DOHH2 (cell line): ENCODE data around the gene HYAL2.

Experiments
- H3F3A ChIP-seq: fragments of 200-600 bp; sonication (generic), shearing (Covaris generic); 2 replicates; pipeline ENCODE4 v1.6.0; 2016; ENCODE audit warnings: antibody characterized with exemption, mild to moderate bottlenecking; ENCODE audit not compliant: control insufficient read depth, insufficient read depth
- H3K27ac ChIP-seq: fragments of 200-600 bp; sonication (generic); 2 replicates; pipeline ENCODE4 v1.5.1; 2014; ENCODE audit warnings: low read depth, mild to moderate bottlenecking, low read length, moderate library complexity
- H3K27me3 ChIP-seq: fragments of 200-600 bp; sonication (generic); 2 replicates; pipeline ENCODE4 v1.6.1; 2014; ENCODE audit warnings: mild to moderate bottlenecking, low read length, mixed read lengths; ENCODE audit not compliant: control insufficient read depth
- H3K36me3 ChIP-seq: fragments of 200-600 bp; sonication (generic); 2 replicates; pipeline ENCODE4 v1.6.1; 2014; ENCODE audit warnings: mild to moderate bottlenecking, low read length, moderate library complexity, mixed read lengths; ENCODE audit not compliant: control insufficient read depth
- H3K4me1 ChIP-seq: fragments of 200-600 bp; sonication (generic); 2 replicates; pipeline ENCODE4 v1.6.1; 2014; ENCODE audit warnings: mild to moderate bottlenecking, low read length, mixed read lengths; ENCODE audit not compliant: control insufficient read depth
- H3K4me2 ChIP-seq: fragments of 200-600 bp; sonication (generic); 2 replicates; pipeline ENCODE4 v1.6.0; 2014; ENCODE audit warnings: mild to moderate bottlenecking, low read length, moderate library complexity
- H3K4me3 ChIP-seq: fragments of 200-600 bp; sonication (generic); 2 replicates; pipeline ENCODE4 v1.5.1; 2014; ENCODE audit warnings: mild to moderate bottlenecking, low read length, mixed read lengths
- H3K79me2 ChIP-seq: fragments of 200-600 bp; sonication (generic); 2 replicates; pipeline ENCODE4 v1.6.1; 2014; ENCODE audit warnings: mild to moderate bottlenecking, low read length, mixed read lengths; ENCODE audit not compliant: control insufficient read depth
- H3K9me2 ChIP-seq: fragments of 200-600 bp; sonication (generic); replicated peaks from 2 replicates; pipeline ENCODE4 v1.6.1; 2014; ENCODE audit warnings: mild to moderate bottlenecking, low read length, mixed read lengths; ENCODE audit not compliant: control insufficient read depth
- H3K9me3 ChIP-seq: fragments of 200-600 bp; sonication (generic); 2 replicates; pipeline ENCODE4 v1.6.1; 2014; ENCODE audit warnings: antibody characterized with exemption, low read length, mixed read lengths; ENCODE audit not compliant: control insufficient read depth, insufficient read depth
- H4K20me1 ChIP-seq: fragments of 200-600 bp; sonication (generic); 2 replicates; pipeline ENCODE4 v1.6.0; 2014; ENCODE audit warnings: low read depth, mild to moderate bottlenecking, antibody characterized with exemption, low read length, moderate library complexity; ENCODE audit not compliant: control insufficient read depth, insufficient read depth
- CTCF ChIP-seq: fragments of 200-600 bp; sonication (generic); IDR thresholded peaks from one replicate; pipeline ENCODE4 v1.5.1; 2014; ENCODE audit warnings: antibody characterized with exemption, mild to moderate bottlenecking, low read depth, low read length; ENCODE audit not compliant: poor library complexity, severe bottlenecking
- EZH2phosphoT487 ChIP-seq: fragments of 200-600 bp; sonication (generic); IDR thresholded peaks from 2 replicates; pipeline ENCODE4 v1.6.1; 2017; ENCODE audit warnings: borderline replicate concordance, mild to moderate bottlenecking, antibody characterized with exemption, low read length, moderate library complexity, mixed read lengths

HYAL2 gene

GRCh38 chr3:50337175-50337861, 14.8 kb upstream of the HYAL2 start:
- no peak for TF ChIP-seq CTCF
- H3K9me2 ChIP-seq, result no peaks in the 10 kb centered on the region
- no peaks in the 10 kb centered on the region for H3K9me3 ChIP-seq
- H3K27me3 ChIP-seq, result no peaks in the 10 kb centered on the region
- H3K79me2 ChIP-seq, result peaks cover 81% of the 10 kb centered on the region
- 0 out of 2 replicates have a peak, but pooled peaks cover 10% of the 10 kb centered on the region for H4K20me1 ChIP-seq
- H3K4me1 ChIP-seq, result peaks cover 69% of the 10 kb centered on the region
- H3K36me3 ChIP-seq, result peaks cover 65% of the 10 kb centered on the region
- peak overlapping the region; percentile 98 for H3K4me2 ChIP-seq
- H3F3A ChIP-seq, result peaks cover 14% of the 10 kb centered on the region
- H3K27ac ChIP-seq, result peak overlapping the region; percentile 90
- peak overlapping the region; percentile 83 for H3K4me3 ChIP-seq

- peaks cover 13% of the 10 kb centered on the region for H3F3A ChIP-seq
- H3K27ac ChIP-seq, result peak overlapping the region; percentile 90
- H3K4me2 ChIP-seq, result peak overlapping the region; percentile 98
- peaks cover 65% of the 10 kb centered on the region for H3K4me1 ChIP-seq
- H3K9me3 ChIP-seq, result no peaks in the 10 kb centered on the region
- no peak for TF ChIP-seq CTCF
- no peak for TF ChIP-seq EZH2phosphoT487
- 0 out of 2 replicates have a peak, but pooled peaks cover 10% of the 10 kb centered on the region for H4K20me1 ChIP-seq
- peaks cover 87% of the 10 kb centered on the region for H3K79me2 ChIP-seq
- no peaks in the 10 kb centered on the region for H3K9me2 ChIP-seq
- peak overlapping the region; percentile 83 for H3K4me3 ChIP-seq
- H3K27me3 ChIP-seq, result no peaks in the 10 kb centered on the region
- peaks cover 72% of the 10 kb centered on the region for H3K36me3 ChIP-seq
Observed at GRCh38 chr3:50336452-50337174, 14.1 kb upstream of the HYAL2 start.

GRCh38 chr3:50334339-50335075, 12.0 kb upstream of the HYAL2 start:
- peaks cover 75% of the 10 kb centered on the region for H3K79me2 ChIP-seq
- H3F3A ChIP-seq, result peaks cover 19% of the 10 kb centered on the region
- H3K9me2 ChIP-seq, result no peaks in the 10 kb centered on the region
- no peaks in the 10 kb centered on the region for H3K9me3 ChIP-seq
- peak overlapping the region; percentile 41 for H3K4me2 ChIP-seq
- TF ChIP-seq CTCF (no peak), EZH2phosphoT487 (no peak)
- H3K4me1 ChIP-seq, result peaks cover 44% of the 10 kb centered on the region
- 0 out of 2 replicates have a peak, but pooled peaks cover 10% of the 10 kb centered on the region for H4K20me1 ChIP-seq
- H3K36me3 ChIP-seq, result peaks cover 88% of the 10 kb centered on the region
- no peak overlapping the region for H3K4me3 ChIP-seq
- no peaks in the 10 kb centered on the region for H3K27me3 ChIP-seq
- no peak overlapping the region for H3K27ac ChIP-seq
